Astrocyte of the spinal cord (primary cell): Measurements from ENCODE around the gene PTGFRN.

Source experiments
- DNase-seq: peaks from one replicate; pipeline ENCODE4 v3.0.0; 2011; ENCODE audit warnings: low read depth, low spot score
- H3K4me3 ChIP-seq: 2 replicates; pipeline ENCODE4 v1.5.1; 2011; ENCODE audit warnings: low read depth, mild to moderate bottlenecking, low read length, moderate library complexity
- in situ Hi-C: cut with HindIII; loops from 2 replicates; pipeline ENCODE4 v1.10.0; 2017; ENCODE audit warnings: low sequenced_read_pairs
- TF ChIP-seq, protein P1 (sequence below): IDR thresholded peaks from 2 replicates; pipeline ENCODE4 v1.5.1; 2012; ENCODE audit warnings: low read depth, mild to moderate bottlenecking, low read length, inconsistent platforms

The PTGFRN gene

DNA sequence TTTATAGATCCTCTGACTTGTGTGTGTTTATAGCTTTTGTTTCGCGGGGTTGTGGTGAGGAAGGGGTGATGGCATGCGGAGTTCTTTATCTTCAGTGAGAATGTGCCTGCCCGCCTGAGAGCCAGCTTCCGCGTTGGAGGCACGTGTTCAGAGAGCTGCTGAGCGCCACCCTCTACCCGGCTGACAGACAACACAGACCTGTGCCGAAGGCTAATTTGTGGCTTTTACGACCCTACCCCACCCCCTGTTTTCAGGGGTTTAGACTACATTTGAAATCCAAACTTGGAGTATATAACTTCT lies 77.5 kb downstream of the PTGFRN start:
- in situ Hi-C loops, result no loop called here
- TF ChIP-seq, protein P1, sequence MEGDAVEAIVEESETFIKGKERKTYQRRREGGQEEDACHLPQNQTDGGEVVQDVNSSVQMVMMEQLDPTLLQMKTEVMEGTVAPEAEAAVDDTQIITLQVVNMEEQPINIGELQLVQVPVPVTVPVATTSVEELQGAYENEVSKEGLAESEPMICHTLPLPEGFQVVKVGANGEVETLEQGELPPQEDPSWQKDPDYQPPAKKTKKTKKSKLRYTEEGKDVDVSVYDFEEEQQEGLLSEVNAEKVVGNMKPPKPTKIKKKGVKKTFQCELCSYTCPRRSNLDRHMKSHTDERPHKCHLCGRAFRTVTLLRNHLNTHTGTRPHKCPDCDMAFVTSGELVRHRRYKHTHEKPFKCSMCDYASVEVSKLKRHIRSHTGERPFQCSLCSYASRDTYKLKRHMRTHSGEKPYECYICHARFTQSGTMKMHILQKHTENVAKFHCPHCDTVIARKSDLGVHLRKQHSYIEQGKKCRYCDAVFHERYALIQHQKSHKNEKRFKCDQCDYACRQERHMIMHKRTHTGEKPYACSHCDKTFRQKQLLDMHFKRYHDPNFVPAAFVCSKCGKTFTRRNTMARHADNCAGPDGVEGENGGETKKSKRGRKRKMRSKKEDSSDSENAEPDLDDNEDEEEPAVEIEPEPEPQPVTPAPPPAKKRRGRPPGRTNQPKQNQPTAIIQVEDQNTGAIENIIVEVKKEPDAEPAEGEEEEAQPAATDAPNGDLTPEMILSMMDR, result no peak
- no peak overlapping the region for H3K4me3 ChIP-seq
- DNase-seq, result no peak

- TF ChIP-seq, protein P1, result no peak
- no peak overlapping the region for H3K4me3 ChIP-seq
- in situ Hi-C loops, result no loop called here
- DNase-seq, result peak; percentile 67
These were observed 78.5 kb downstream of the PTGFRN start for GRCh38 chr1:116988248-116988647.

- TF ChIP-seq, protein P1, result no peak
- in situ Hi-C loops, result no loop called here
These were observed 79.2 kb downstream of the PTGFRN start for GRCh38 chr1:116988908-116989307.

DNA sequence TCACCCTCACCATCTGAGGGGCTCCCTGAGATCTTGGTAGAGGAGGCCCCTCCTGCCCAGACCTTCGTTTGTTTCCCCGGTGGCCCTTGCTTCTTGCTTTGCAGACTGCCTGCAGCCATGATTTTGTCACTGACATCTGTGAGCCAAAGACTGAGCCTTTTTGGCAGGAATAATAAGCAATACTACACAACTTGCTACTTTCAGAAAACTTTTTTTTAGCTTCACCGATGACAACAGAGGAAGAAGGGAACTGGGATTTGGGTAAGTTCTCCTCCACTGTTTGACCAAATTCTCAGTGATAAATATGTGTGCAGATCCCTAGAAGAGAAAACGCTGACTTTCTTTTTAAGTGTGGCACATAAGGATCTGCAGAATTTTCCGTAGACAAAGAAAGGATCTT lies 80.1 kb downstream of the PTGFRN start:
- TF ChIP-seq, protein P1, result no peak
- in situ Hi-C loops, result no loop called here
- DNase-seq, result no peak

More at GRCh38 chr1:116988908-116989307, 79.2 kb downstream of the PTGFRN start:
- no peak overlapping the region for H3K4me3 ChIP-seq
- peak; percentile 47 for DNase-seq

DNA sequence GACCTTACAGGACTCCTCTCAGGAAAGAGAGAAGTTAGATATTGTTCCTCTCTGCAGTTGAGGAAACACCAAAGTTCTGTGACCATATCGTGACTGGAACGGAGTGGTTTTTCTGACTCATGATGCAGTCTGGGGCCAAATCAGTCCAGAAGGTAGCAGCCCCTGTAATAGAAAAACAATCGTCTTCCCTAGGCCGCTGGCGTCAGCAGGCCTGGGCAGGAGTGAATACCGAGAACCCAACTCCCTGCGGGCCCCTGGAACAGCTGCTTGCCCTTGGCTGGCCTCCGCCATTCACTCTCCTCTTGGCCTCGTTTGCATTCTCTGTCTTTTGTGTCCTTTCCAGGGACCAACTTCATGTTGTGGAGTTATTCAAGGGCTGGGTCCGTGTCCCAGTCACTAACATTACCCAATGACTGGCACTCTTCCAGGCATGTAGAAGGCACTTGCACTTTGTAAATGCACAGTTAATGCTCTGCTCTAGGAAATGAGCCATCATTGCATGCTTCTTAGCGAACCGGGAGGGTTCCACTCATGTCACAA lies 81.0 kb downstream of the PTGFRN start:
- no peak overlapping the region for H3K4me3 ChIP-seq
- DNase-seq, result peak; percentile 97
- TF ChIP-seq, protein P1, result no peak
- in situ Hi-C loops, result no loop called here

More for the DNA sequence above, 80.1 kb downstream of the PTGFRN start:
- H3K4me3 ChIP-seq, result no peak overlapping the region

- in situ Hi-C loops, result no loop called here
- DNase-seq, result no peak
- H3K4me3 ChIP-seq, result no peak overlapping the region
- TF ChIP-seq, protein P1, result no peak
These were observed 81.6 kb downstream of the PTGFRN start for GRCh38 chr1:116991171-116991845.

- TF ChIP-seq, protein P1, result no peak
- no peak overlapping the region for H3K4me3 ChIP-seq
- DNase-seq, result no peak
- in situ Hi-C loops, result no loop called here
These were observed 82.2 kb downstream of the PTGFRN start for GRCh38 chr1:116991918-116992317.
